HepG2 (cell line): ENCODE results near the gene ZNF665.

Experiments used
- BHLHE40 ChIP-seq: IDR thresholded peaks from 2 replicates; pipeline ENCODE4 v1.6.1; 2011; ENCODE audit warnings: low read length, improper control_type of control experiment
- EP300 ChIP-seq, 3 experiments: sonication (generic) in 1 of 3; formaldehyde crosslinking in 1 of 3; IDR thresholded peaks; 2 replicates each; pipeline versions ENCODE4 v1.5.1 to v1.6.1; 2011 to 2020; ENCODE audit warnings: low read depth in 2 of 3, low read length in 2 of 3, borderline replicate concordance in 1 of 3, improper control_type of control experiment in 1 of 3, mild to moderate bottlenecking in 1 of 3, missing genetic modification reagents in 1 of 3, moderate library complexity in 1 of 3
- FIP1L1 ChIP-seq: fragments of 200-400 bp; formaldehyde crosslinking; IDR thresholded peaks from 2 replicates; pipeline ENCODE4 v1.6.1; 2018; ENCODE audit warnings: low read depth, mild to moderate bottlenecking, low read length, moderate library complexity, borderline replicate concordance; ENCODE audit not compliant: insufficient read depth
- KDM2A ChIP-seq: sonication (generic); formaldehyde crosslinking; IDR thresholded peaks from 2 replicates; pipeline ENCODE4 v1.4.0; 2020; ENCODE audit warnings: low read depth, missing genetic modification reagents, borderline replicate concordance
- POLR2A ChIP-seq, 2 experiments: IDR thresholded peaks; 2 replicates each; pipeline ENCODE4 v1.6.1; 2011; ENCODE audit warnings: low read depth in 2 of 2, low read length in 2 of 2, mild to moderate bottlenecking in 1 of 2, moderate library complexity in 1 of 2; ENCODE audit not compliant: insufficient read depth in 1 of 2
- SMC3 ChIP-seq: IDR thresholded peaks from 2 replicates; pipeline ENCODE4 v1.6.1; 2011; ENCODE audit warnings: low read length, improper control_type of control experiment
- SP4 ChIP-seq: sonication (generic); formaldehyde crosslinking; IDR thresholded peaks from 2 replicates; pipeline ENCODE4 v1.8.1; 2023; ENCODE audit warnings: mild to moderate bottlenecking, missing genetic modification reagents
- ZNF143 ChIP-seq: sonication (generic); formaldehyde crosslinking; IDR thresholded peaks from 2 replicates; pipeline ENCODE4 v1.4.0; 2020; ENCODE audit warnings: missing genetic modification reagents
- ZNF160 ChIP-seq: sonication (generic); formaldehyde crosslinking; IDR thresholded peaks from 2 replicates; pipeline ENCODE4 v1.8.0; 2022; ENCODE audit warnings: mild to moderate bottlenecking, inconsistent platforms, missing genetic modification reagents
- ZNF577 ChIP-seq: sonication (generic); formaldehyde crosslinking; IDR thresholded peaks from 2 replicates; pipeline ENCODE4 v1.4.0; 2020; ENCODE audit warnings: mild to moderate bottlenecking, low read depth, missing genetic modification reagents, borderline replicate concordance
- TF ChIP-seq, protein P1 (sequence below): IDR thresholded peaks from 2 replicates; pipeline ENCODE4 v1.6.1; 2016

DNA sequence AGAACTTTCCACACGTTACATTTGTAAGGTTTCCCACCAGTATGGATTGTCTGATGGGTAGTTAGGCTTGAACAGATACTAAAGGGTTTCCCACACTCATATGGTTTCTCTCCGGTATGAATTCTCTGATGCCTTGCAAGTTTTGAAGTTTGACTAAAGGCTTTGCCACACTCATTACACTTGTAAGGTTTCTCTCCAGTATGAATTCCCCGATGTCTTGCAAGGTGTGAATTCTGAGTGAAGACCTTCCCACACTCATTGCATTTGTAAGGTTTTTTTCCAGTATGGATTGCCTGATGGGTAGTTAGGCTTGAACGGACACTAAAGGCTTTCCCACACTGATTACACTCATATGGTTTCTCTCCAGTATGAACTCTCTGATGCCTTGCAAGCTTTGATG lies 52.8 kb downstream of the ZNF665 start:
- no peak for TF ChIP-seq FIP1L1
- no peak for TF ChIP-seq ZNF143 (CRISPR knock-in tag)
- TF ChIP-seq POLR2A (IDR thresholded peaks at IDR 0.05; ENCODE audit: insufficient read depth in 1 of 2, low read depth in 2 of 2, low read length in 2 of 2): no peak
- no peak for TF ChIP-seq SMC3
- no peak for TF ChIP-seq SP4 (CRISPR knock-in tag)
- TF ChIP-seq EP300 (IDR thresholded peaks at IDR 0.05; ENCODE audit: low read depth in 2 of 2, low read length in 2 of 2): no peak
- no peak for TF ChIP-seq EP300 (CRISPR knock-in tag; IDR thresholded peaks at IDR 0.05; ENCODE audit: borderline replicate concordance)
- no peak for TF ChIP-seq ZNF160 (CRISPR knock-in tag)
- TF ChIP-seq KDM2A (CRISPR knock-in tag): no peak
- TF ChIP-seq ZNF577: no peak
- TF ChIP-seq BHLHE40: no peak
- TF ChIP-seq, protein P1, sequence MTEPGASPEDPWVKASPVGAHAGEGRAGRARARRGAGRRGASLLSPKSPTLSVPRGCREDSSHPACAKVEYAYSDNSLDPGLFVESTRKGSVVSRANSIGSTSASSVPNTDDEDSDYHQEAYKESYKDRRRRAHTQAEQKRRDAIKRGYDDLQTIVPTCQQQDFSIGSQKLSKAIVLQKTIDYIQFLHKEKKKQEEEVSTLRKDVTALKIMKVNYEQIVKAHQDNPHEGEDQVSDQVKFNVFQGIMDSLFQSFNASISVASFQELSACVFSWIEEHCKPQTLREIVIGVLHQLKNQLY (CRISPR knock-in tag): no peak
